Suppressor macrophage treated with lipopolysaccharide for 4 hours (primary cell): ENCODE measurements around the gene GHRL.

Experiments used
- DNase-seq: peaks from one replicate; pipeline ENCODE4 v3.0.0-alpha.2; 2020

The GHRL gene

GRCh38 chr3:10292505-10293419, at the start of gene GHRL:
Gene GHRL, minus strand, starts transcription at chr3:10292947. Its CDS starts 2,767 bp downstream, at chr3:10290180.
- DNase-seq: peak; percentile 59

GRCh38 chr3:10341901-10342398, 49.2 kb upstream of the GHRL start:
- no peak for DNase-seq

GRCh38 chr3:10340476-10340875, 47.7 kb upstream of the GHRL start:
- no peak for DNase-seq

- DNase-seq: no peak
Observed at GRCh38 chr3:10340046-10340445, 47.3 kb upstream of the GHRL start.

GRCh38 chr3:10339376-10339955, 46.7 kb upstream of the GHRL start:
- no peak for DNase-seq

- DNase-seq: no peak
Observed at GRCh38 chr3:10338591-10339353, 46.0 kb upstream of the GHRL start.

- no peak for DNase-seq
Observed at GRCh38 chr3:10338164-10338470, 45.4 kb upstream of the GHRL start.

- DNase-seq: no peak
Observed at GRCh38 chr3:10337323-10338163, 44.8 kb upstream of the GHRL start.

- no peak for DNase-seq
Observed at GRCh38 chr3:10336761-10337160, 44.0 kb upstream of the GHRL start.

- DNase-seq: no peak
Observed at GRCh38 chr3:10335871-10336622, 43.3 kb upstream of the GHRL start.

- DNase-seq: no peak
Observed at GRCh38 chr3:10335190-10335738, 42.5 kb upstream of the GHRL start.

- DNase-seq: no peak
Observed at GRCh38 chr3:10334459-10334858, 41.7 kb upstream of the GHRL start.

- DNase-seq: no peak
Observed at GRCh38 chr3:10334042-10334441, 41.3 kb upstream of the GHRL start.

GRCh38 chr3:10333349-10333650, 40.6 kb upstream of the GHRL start:
- DNase-seq: no peak

GRCh38 chr3:10332481-10333348, 40.0 kb upstream of the GHRL start:
- no peak for DNase-seq

- DNase-seq: no peak
Observed at GRCh38 chr3:10331320-10331719, 38.6 kb upstream of the GHRL start.

GRCh38 chr3:10330319-10330718, 37.6 kb upstream of the GHRL start:
- DNase-seq: no peak

GRCh38 chr3:10329495-10330015, 36.8 kb upstream of the GHRL start:
- no peak for DNase-seq

- DNase-seq: no peak
Observed at GRCh38 chr3:10328460-10329071, 35.8 kb upstream of the GHRL start.

- DNase-seq: no peak
Observed at GRCh38 chr3:10327592-10327991, 34.8 kb upstream of the GHRL start.
